Neuronal stem cell (in vitro differentiated cells): Measurements from ENCODE around the gene TMEM164. TPM values are rescaled to one million over a fixed set of nuclear protein-coding genes. Genes with fewer than 3 reads are reported as not detected.
A peak's percentile ranks its signal among the peaks of the same experiment; 100 is the strongest.

Experiments used
- DNase-seq: peaks from one replicate; pipeline ENCODE4 v3.0.0-alpha.2; 2013; ENCODE audit warnings: low spot score
- H2AFZ ChIP-seq: one replicate; pipeline ENCODE4 v1.6.1; 2013; ENCODE audit warnings: mild to moderate bottlenecking, low read length, inconsistent platforms
- H2AK5ac ChIP-seq: 2 replicates; pipeline ENCODE4 v1.6.1; 2013; ENCODE audit warnings: low read depth, mild to moderate bottlenecking, inconsistent platforms, low read length, moderate library complexity, mixed read lengths
- H2BK120ac ChIP-seq: 2 replicates; pipeline ENCODE4 v1.6.1; 2013; ENCODE audit warnings: low read depth, mild to moderate bottlenecking, inconsistent platforms, low read length, moderate library complexity, mixed read lengths
- H2BK12ac ChIP-seq: one replicate; pipeline ENCODE4 v1.6.1; 2013; ENCODE audit warnings: low read length, inconsistent platforms
- H2BK15ac ChIP-seq: 2 replicates; pipeline ENCODE4 v1.6.1; 2013; ENCODE audit warnings: mild to moderate bottlenecking, low read length, inconsistent platforms, mixed read lengths
- H2BK5ac ChIP-seq: one replicate; pipeline ENCODE4 v1.6.1; 2013; ENCODE audit warnings: inconsistent platforms, mild to moderate bottlenecking, low read length, moderate library complexity
- H3K14ac ChIP-seq: one replicate; pipeline ENCODE4 v1.6.1; 2013; ENCODE audit warnings: low read length, inconsistent platforms
- H3K18ac ChIP-seq: 2 replicates; pipeline ENCODE4 v1.6.1; 2013; ENCODE audit warnings: low read length, inconsistent platforms
- H3K23ac ChIP-seq: 2 replicates; pipeline ENCODE4 v1.6.1; 2013; ENCODE audit warnings: low read depth, mild to moderate bottlenecking, mixed read lengths, low read length, inconsistent platforms; ENCODE audit not compliant: poor library complexity
- H3K27ac ChIP-seq: replicated peaks from 3 replicates; pipeline ENCODE4 v1.5.1; 2013; ENCODE audit warnings: low read length, inconsistent platforms
- H3K27me3 ChIP-seq, 3 experiments: 2 replicates each; pipeline ENCODE4 v1.6.1; 2013; ENCODE audit warnings: low read length in 3 of 3, mild to moderate bottlenecking in 2 of 3, inconsistent platforms in 1 of 3, low read depth in 1 of 3, mixed read lengths in 1 of 3, moderate library complexity in 1 of 3; ENCODE audit not compliant: control insufficient read depth in 3 of 3, insufficient read depth in 3 of 3
- H3K36me3 ChIP-seq, 2 donors: replicated peaks in 1 of 2; 2 replicates each; pipeline ENCODE4 v1.6.1; 2013; ENCODE audit warnings: low read length in 2 of 2; ENCODE audit not compliant: control insufficient read depth in 2 of 2, insufficient read depth in 2 of 2
- H3K4ac ChIP-seq: 2 replicates; pipeline ENCODE4 v1.6.1; 2013; ENCODE audit warnings: inconsistent platforms, mild to moderate bottlenecking, low read length, moderate library complexity
- H3K4me1 ChIP-seq, 2 donors: 1 replicate in 1 of 2; 2 replicates in 1 of 2; pipeline ENCODE4 v1.6.1; 2013; ENCODE audit warnings: low read length in 2 of 2, low read depth in 1 of 2; ENCODE audit not compliant: control insufficient read depth in 2 of 2, insufficient read depth in 1 of 2
- H3K4me2 ChIP-seq: one replicate; pipeline ENCODE4 v1.6.1; 2013; ENCODE audit warnings: mild to moderate bottlenecking, low read length, inconsistent platforms; ENCODE audit not compliant: insufficient read depth, poor library complexity, severe bottlenecking
- H3K4me3 ChIP-seq, 2 donors: 2 replicates each; pipeline ENCODE4 v1.5.1; 2013; ENCODE audit warnings: low read length in 2 of 2, mild to moderate bottlenecking in 2 of 2, inconsistent platforms in 1 of 2, moderate library complexity in 1 of 2
- H3K79me1 ChIP-seq: one replicate; pipeline ENCODE4 v1.6.1; 2013; ENCODE audit warnings: low read depth, mild to moderate bottlenecking, inconsistent platforms, low read length, moderate library complexity
- H3K9ac ChIP-seq: one replicate; pipeline ENCODE4 v1.6.1; 2013; ENCODE audit warnings: mild to moderate bottlenecking, low read depth, low read length, inconsistent platforms; ENCODE audit not compliant: poor library complexity
- H3K9me3 ChIP-seq, 2 donors: replicated peaks in 1 of 2; 2 replicates each; pipeline versions ENCODE3 to v1.6.1; 2013; ENCODE audit warnings: low read length in 2 of 2, mild to moderate bottlenecking in 2 of 2, inconsistent platforms in 1 of 2, low read depth in 1 of 2, mixed read lengths in 1 of 2, moderate library complexity in 1 of 2; ENCODE audit not compliant: control insufficient read depth in 2 of 2, insufficient read depth in 1 of 2
- H4K8ac ChIP-seq: one replicate; pipeline ENCODE4 v1.6.1; 2013; ENCODE audit warnings: low read depth, mild to moderate bottlenecking, inconsistent platforms, low read length, moderate library complexity
- H4K91ac ChIP-seq: one replicate; pipeline ENCODE4 v1.6.1; 2013; ENCODE audit warnings: low read length, low read depth, mild to moderate bottlenecking, inconsistent platforms; ENCODE audit not compliant: poor library complexity
- WGBS, 2 donors: extraction: QIAGEN DNeasy Blood & Tissue Kit; methylation state at CpG; one replicate each; pipeline ENCODE4 v1.1.7; 2013; ENCODE audit warnings: missing lambda C conversion rate in 2 of 2, mixed read lengths in 1 of 2; ENCODE audit not compliant: insufficient read length in 2 of 2, insufficient replicate concordance in 1 of 2; ENCODE audit errors: extremely low coverage in 2 of 2; 5-methylcytosine and 5-hydroxymethylcytosine counted together
- polyA plus RNA-seq, 2 experiments: library from polyadenylated mRNA; stranded (reverse); fragments of 200-250 nt; gene quantifications; one replicate each; pipeline ENCODE4 v1.2.3, GENCODE V29; 2013

Gene TMEM164
- 11.3 TPM for polyA plus RNA-seq (2013, experiment 1 of 2)
- 11.5 TPM for polyA plus RNA-seq (2013, experiment 2 of 2)

- no CpG with 5 or more reads among the region's 83 CpGs for WGBS, 2 donors
- DNase-seq = peak; percentile 48
- Histone ChIP-seq H2BK12ac (peak within 1 kb of the TSS; percentile 41), H2BK5ac (no peak within 1 kb of the TSS), H4K91ac (no peak within 1 kb of the TSS), H3K4me2 (peak within 1 kb of the TSS; percentile 54), H3K9me3 (no peaks in the 10 kb centered on the region), H2BK15ac (no peak within 1 kb of the TSS), H2AFZ (peak within 1 kb of the TSS; percentile 90), H3K4me1 (peaks cover 7 to 12% of the 10 kb centered on the region in 2 donors), H3K79me1 (peaks cover 4% of the 10 kb centered on the region), H3K36me3 (peaks cover 0 to 5% of the 10 kb centered on the region in 2 donors), H3K18ac (peak within 1 kb of the TSS; percentile 90), H3K27ac (peak within 1 kb of the TSS; percentile 83), H2BK120ac (no peak within 1 kb of the TSS), H3K4me3 (peak within 1 kb of the TSS; percentile 62 to 92), H4K8ac (no peak within 1 kb of the TSS), H3K4ac (no peak within 1 kb of the TSS), H2AK5ac (no peak within 1 kb of the TSS), H3K9ac (peak within 1 kb of the TSS; percentile 88), H3K23ac (no peak within 1 kb of the TSS), H3K27me3 (peaks cover 0 to 3% (median 0%) of the 10 kb centered on the region in 3 experiments), H3K14ac (peak within 1 kb of the TSS; percentile 89)
These were observed at the start of gene TMEM164 for GRCh38 chrX:110002300-110003166. TMEM164 (plus strand) TSS chrX:110003114; CDS start chrX:110003775, 661 bp downstream.

- H3K9ac ChIP-seq = no peak overlapping the region
- no peak overlapping the region for H2AK5ac ChIP-seq
- H3K4me2 ChIP-seq = no peak overlapping the region
- no peak overlapping the region for H3K27ac ChIP-seq
- no peak overlapping the region for H3K18ac ChIP-seq
- H3K27me3 ChIP-seq = peaks cover 0 to 20% (median 0%) of the 10 kb centered on the region in 3 experiments
- no peak overlapping the region for H2BK5ac ChIP-seq
- no peak overlapping the region for H2BK15ac ChIP-seq
- no peak overlapping the region for H2BK120ac ChIP-seq
- H3K14ac ChIP-seq = no peak overlapping the region
- H3K36me3 ChIP-seq = no peaks in the 10 kb centered on the region
- DNase-seq = no peak
- no peak overlapping the region for H3K23ac ChIP-seq
- H3K79me1 ChIP-seq = no peaks in the 10 kb centered on the region
- no peak overlapping the region for H4K8ac ChIP-seq
- H4K91ac ChIP-seq = no peak overlapping the region
- no peak overlapping the region for H3K4me3 ChIP-seq
- no CpG with 5 or more reads among the region's 2 CpGs for WGBS, 2 donors
- no peak overlapping the region for H2BK12ac ChIP-seq
- H2AFZ ChIP-seq = no peak overlapping the region
- no peaks in the 10 kb centered on the region for H3K9me3 ChIP-seq
- H3K4ac ChIP-seq = no peak overlapping the region
- no peaks in the 10 kb centered on the region for H3K4me1 ChIP-seq
These were observed 48.6 kb upstream of the TMEM164 start for GRCh38 chrX:109954333-109954732.

GRCh38 chrX:109954955-109955354, 48.0 kb upstream of the TMEM164 start:
- H2AK5ac ChIP-seq = no peak overlapping the region
- H3K4me1 ChIP-seq = no peaks in the 10 kb centered on the region
- H3K36me3 ChIP-seq = no peaks in the 10 kb centered on the region
- DNase-seq = no peak
- H2BK5ac ChIP-seq = no peak overlapping the region
- no peak overlapping the region for H2BK120ac ChIP-seq
- no peaks in the 10 kb centered on the region for H3K9me3 ChIP-seq
- no peak overlapping the region for H3K4me2 ChIP-seq
- H3K18ac ChIP-seq = no peak overlapping the region
- H3K27me3 ChIP-seq = peaks cover 0 to 20% (median 0%) of the 10 kb centered on the region in 3 experiments
- H2BK15ac ChIP-seq = no peak overlapping the region
- H3K23ac ChIP-seq = no peak overlapping the region
- H3K9ac ChIP-seq = no peak overlapping the region
- H3K4me3 ChIP-seq = no peak overlapping the region
- no peak overlapping the region for H3K4ac ChIP-seq
- H2AFZ ChIP-seq = no peak overlapping the region
- no peak overlapping the region for H2BK12ac ChIP-seq
- H4K91ac ChIP-seq = no peak overlapping the region
- H3K27ac ChIP-seq = no peak overlapping the region
- WGBS, 2 donors = no CpG with 5 or more reads among the region's 1 CpG
- no peak overlapping the region for H3K14ac ChIP-seq
- no peaks in the 10 kb centered on the region for H3K79me1 ChIP-seq
- H4K8ac ChIP-seq = no peak overlapping the region

- H3K4ac ChIP-seq = no peak overlapping the region
- no peak overlapping the region for H3K9ac ChIP-seq
- no peak overlapping the region for H4K8ac ChIP-seq
- H2AFZ ChIP-seq = no peak overlapping the region
- no peaks in the 10 kb centered on the region for H3K36me3 ChIP-seq
- no peak overlapping the region for H3K23ac ChIP-seq
- H3K27me3 ChIP-seq = peaks cover 0 to 13% (median 0%) of the 10 kb centered on the region in 3 experiments
- no peak overlapping the region for H3K4me2 ChIP-seq
- no peak overlapping the region for H3K18ac ChIP-seq
- DNase-seq = no peak
- no peak overlapping the region for H4K91ac ChIP-seq
- H3K14ac ChIP-seq = no peak overlapping the region
- no peak overlapping the region for H2BK120ac ChIP-seq
- H2BK5ac ChIP-seq = no peak overlapping the region
- no peak overlapping the region for H2AK5ac ChIP-seq
- H3K4me1 ChIP-seq = no peaks in the 10 kb centered on the region
- H3K4me3 ChIP-seq = no peak overlapping the region
- no peak overlapping the region for H2BK12ac ChIP-seq
- H3K79me1 ChIP-seq = no peaks in the 10 kb centered on the region
- H2BK15ac ChIP-seq = no peak overlapping the region
- no peaks in the 10 kb centered on the region for H3K9me3 ChIP-seq
- no peak overlapping the region for H3K27ac ChIP-seq
These were observed 44.6 kb upstream of the TMEM164 start for GRCh38 chrX:109958266-109958665.
